HepG2 (cell line): ENCODE measurements around the gene LMF2. TPM values are rescaled to one million over a fixed set of nuclear protein-coding genes. Genes with fewer than 3 reads are reported as not detected.

Experiments
- ADNP ChIP-seq: sonication (generic); formaldehyde crosslinking; IDR thresholded peaks from 2 replicates; pipeline ENCODE4 v1.4.0; 2020; ENCODE audit warnings: missing genetic modification reagents
- ASH2L ChIP-seq: fragments of 300-600, 200-600 bp; sonication (generic); IDR thresholded peaks from 2 replicates; pipeline ENCODE4 v1.7.0; 2017; ENCODE audit warnings: low read depth, mild to moderate bottlenecking, moderate library complexity, mixed read lengths, low read length; ENCODE audit not compliant: insufficient read length
- ESRRA ChIP-seq: sonication (generic); formaldehyde crosslinking; IDR thresholded peaks from 2 replicates; pipeline ENCODE4 v1.5.1; 2020; ENCODE audit warnings: mild to moderate bottlenecking, low read depth, missing genetic modification reagents
- HIVEP1 ChIP-seq: sonication (generic); formaldehyde crosslinking; IDR thresholded peaks from 2 replicates; pipeline ENCODE4 v1.4.0; 2020; ENCODE audit warnings: mild to moderate bottlenecking, missing genetic modification reagents
- KMT2B ChIP-seq: IDR thresholded peaks from 2 replicates; pipeline ENCODE4 v1.6.1; 2016; ENCODE audit warnings: missing genetic modification reagents, missing compliant biosample characterization
- MIXL1 ChIP-seq: IDR thresholded peaks from 2 replicates; pipeline ENCODE4 v1.6.1; 2016
- POLR2G ChIP-seq: fragments of 200-400 bp; formaldehyde crosslinking; IDR thresholded peaks from 2 replicates; pipeline ENCODE4 v1.6.1; 2018; ENCODE audit warnings: mild to moderate bottlenecking, low read depth, low read length, moderate library complexity
- RARG ChIP-seq: sonication (generic); formaldehyde crosslinking; IDR thresholded peaks from 2 replicates; pipeline ENCODE4 v1.4.0; 2020; ENCODE audit warnings: low read depth, mild to moderate bottlenecking, missing genetic modification reagents
- RBFOX2 ChIP-seq: fragments of 200-400 bp; formaldehyde crosslinking; IDR thresholded peaks from 2 replicates; pipeline ENCODE4 v1.6.1; 2017; ENCODE audit warnings: low read depth, mild to moderate bottlenecking, low read length
- SALL1 ChIP-seq: sonication (generic); formaldehyde crosslinking; IDR thresholded peaks from 2 replicates; pipeline ENCODE4 v1.8.0; 2022; ENCODE audit warnings: mild to moderate bottlenecking, missing genetic modification reagents
- TBP ChIP-seq: sonication (generic); formaldehyde crosslinking; IDR thresholded peaks from 2 replicates; pipeline ENCODE4 v1.5.0; 2020; ENCODE audit warnings: missing genetic modification reagents
- ZC3H4 ChIP-seq: sonication (generic); formaldehyde crosslinking; IDR thresholded peaks from 2 replicates; pipeline ENCODE4 v1.4.0; 2020; ENCODE audit warnings: missing genetic modification reagents, borderline replicate concordance
- ZFP62 ChIP-seq: sonication (generic); formaldehyde crosslinking; IDR thresholded peaks from 2 replicates; pipeline ENCODE4 v1.4.0; 2020; ENCODE audit warnings: missing genetic modification reagents
- ZNF292 ChIP-seq: sonication (generic); formaldehyde crosslinking; IDR thresholded peaks from 2 replicates; pipeline ENCODE4 v1.8.1; 2022; ENCODE audit warnings: mild to moderate bottlenecking, low read depth, missing genetic modification reagents, borderline replicate concordance
- ZNF883 ChIP-seq: sonication (generic); formaldehyde crosslinking; IDR thresholded peaks from 2 replicates; pipeline ENCODE4 v1.5.1; 2020; ENCODE audit warnings: mild to moderate bottlenecking, missing genetic modification reagents; ENCODE audit errors: not compliant biosample characterization
- polyA plus RNA-seq, 8 experiments: library from polyadenylated mRNA; depleted of rRNA in 3 of 8; stranded (reverse) in 7 of 8; unstranded in 1 of 8; fragments of >200 nt; fragmentation: Illumina TruSeq in 4 of 8; extraction: Trizol in 4 of 8; gene quantifications; 2 replicates each; pipeline versions ENCODE4 v1.2.1 to v1.2.3, GENCODE V29; 2011 to 2016; ENCODE audit warnings: low read depth in 4 of 8, missing spikeins in 1 of 8, mixed read lengths in 1 of 8; ENCODE audit not compliant: insufficient read depth in 1 of 8
- total RNA-seq, 5 experiments: library from RNA; depleted of rRNA; stranded (reverse); fragments of >200 nt; fragmentation: Illumina TruSeq; extraction: Trizol; gene quantifications; 2 replicates each; pipeline ENCODE4 v1.2.3, GENCODE V29; 2016; ENCODE audit warnings: low read depth in 1 of 5
- TF ChIP-seq, protein P1 (sequence below): sonication (generic); formaldehyde crosslinking; IDR thresholded peaks from 2 replicates; pipeline ENCODE4 v1.8.0; 2023; ENCODE audit warnings: mild to moderate bottlenecking, missing genetic modification reagents
- TF ChIP-seq, protein P2 (sequence below): sonication (generic); formaldehyde crosslinking; IDR thresholded peaks from 2 replicates; pipeline ENCODE4 v1.5.1; 2020; ENCODE audit warnings: missing genetic modification reagents, mild to moderate bottlenecking, borderline replicate concordance

LMF2 gene
- total and polyA plus RNA-seq, 2 of the 13 experiments (the other 11 are each of a cell fraction or from before 2014, with no cell fraction given) = 23.3 to 30.6 TPM

- TF ChIP-seq, protein P1, sequence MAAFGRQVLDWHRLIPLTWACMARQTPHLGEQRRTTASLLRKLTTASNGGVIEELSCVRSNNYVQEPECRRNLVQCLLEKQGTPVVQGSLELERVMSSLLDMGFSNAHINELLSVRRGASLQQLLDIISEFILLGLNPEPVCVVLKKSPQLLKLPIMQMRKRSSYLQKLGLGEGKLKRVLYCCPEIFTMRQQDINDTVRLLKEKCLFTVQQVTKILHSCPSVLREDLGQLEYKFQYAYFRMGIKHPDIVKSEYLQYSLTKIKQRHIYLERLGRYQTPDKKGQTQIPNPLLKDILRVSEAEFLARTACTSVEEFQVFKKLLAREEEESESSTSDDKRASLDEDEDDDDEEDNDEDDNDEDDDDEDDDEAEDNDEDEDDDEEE (CRISPR knock-in tag) = no peak
- TF ChIP-seq POLR2G = no peak
- no peak for TF ChIP-seq RBFOX2
- no peak for TF ChIP-seq RARG (CRISPR knock-in tag)
- TF ChIP-seq ZC3H4 (CRISPR knock-in tag) = no peak
- no peak for TF ChIP-seq ASH2L
- TF ChIP-seq SALL1 (CRISPR knock-in tag) = no peak
- no peak for TF ChIP-seq ZNF883 (CRISPR knock-in tag)
- peak; percentile 10; the same call in 1 of the 2 replicates for TF ChIP-seq ADNP (CRISPR knock-in tag)
- no peak for TF ChIP-seq ESRRA (CRISPR knock-in tag)
- TF ChIP-seq ZFP62 (CRISPR knock-in tag) = no peak
- no peak for TF ChIP-seq HIVEP1
- no peak for TF ChIP-seq KMT2B (CRISPR knock-in tag)
- TF ChIP-seq ZNF292 = 0 out of 2 replicates have a peak, but pooled peaks have one; percentile 18
- no peak for TF ChIP-seq MIXL1
- TF ChIP-seq TBP = no peak
- TF ChIP-seq, protein P2, sequence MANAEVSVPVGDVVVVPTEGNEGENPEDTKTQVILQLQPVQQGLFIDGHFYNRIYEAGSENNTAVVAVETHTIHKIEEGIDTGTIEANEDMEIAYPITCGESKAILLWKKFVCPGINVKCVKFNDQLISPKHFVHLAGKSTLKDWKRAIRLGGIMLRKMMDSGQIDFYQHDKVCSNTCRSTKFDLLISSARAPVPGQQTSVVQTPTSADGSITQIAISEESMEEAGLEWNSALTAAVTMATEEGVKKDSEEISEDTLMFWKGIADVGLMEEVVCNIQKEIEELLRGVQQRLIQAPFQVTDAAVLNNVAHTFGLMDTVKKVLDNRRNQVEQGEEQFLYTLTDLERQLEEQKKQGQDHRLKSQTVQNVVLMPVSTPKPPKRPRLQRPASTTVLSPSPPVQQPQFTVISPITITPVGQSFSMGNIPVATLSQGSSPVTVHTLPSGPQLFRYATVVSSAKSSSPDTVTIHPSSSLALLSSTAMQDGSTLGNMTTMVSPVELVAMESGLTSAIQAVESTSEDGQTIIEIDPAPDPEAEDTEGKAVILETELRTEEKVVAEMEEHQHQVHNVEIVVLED = no peak
- TF ChIP-seq, all 625 proteins: peak for 47
These were observed 22.0 kb upstream of the LMF2 start (continued) for GRCh38 chr22:50529416-50529896.
